NCI-H2107 treated with DMSO at 0.1 percent for 48 hours (cell line): ENCODE data around the gene GPR78.
"Not testable (repeated sequence)": the region's sequence is repeated elsewhere in the genome, so short reads cannot be mapped to it uniquely, and the experiment has no call there.

Source experiments
- DNase-seq: peaks from one replicate; lab custom pipeline; 2025; ENCODE audit not compliant: unreplicated experiment; lab: John Stamatoyannopoulos, UW

GPR78 gene

DNA sequence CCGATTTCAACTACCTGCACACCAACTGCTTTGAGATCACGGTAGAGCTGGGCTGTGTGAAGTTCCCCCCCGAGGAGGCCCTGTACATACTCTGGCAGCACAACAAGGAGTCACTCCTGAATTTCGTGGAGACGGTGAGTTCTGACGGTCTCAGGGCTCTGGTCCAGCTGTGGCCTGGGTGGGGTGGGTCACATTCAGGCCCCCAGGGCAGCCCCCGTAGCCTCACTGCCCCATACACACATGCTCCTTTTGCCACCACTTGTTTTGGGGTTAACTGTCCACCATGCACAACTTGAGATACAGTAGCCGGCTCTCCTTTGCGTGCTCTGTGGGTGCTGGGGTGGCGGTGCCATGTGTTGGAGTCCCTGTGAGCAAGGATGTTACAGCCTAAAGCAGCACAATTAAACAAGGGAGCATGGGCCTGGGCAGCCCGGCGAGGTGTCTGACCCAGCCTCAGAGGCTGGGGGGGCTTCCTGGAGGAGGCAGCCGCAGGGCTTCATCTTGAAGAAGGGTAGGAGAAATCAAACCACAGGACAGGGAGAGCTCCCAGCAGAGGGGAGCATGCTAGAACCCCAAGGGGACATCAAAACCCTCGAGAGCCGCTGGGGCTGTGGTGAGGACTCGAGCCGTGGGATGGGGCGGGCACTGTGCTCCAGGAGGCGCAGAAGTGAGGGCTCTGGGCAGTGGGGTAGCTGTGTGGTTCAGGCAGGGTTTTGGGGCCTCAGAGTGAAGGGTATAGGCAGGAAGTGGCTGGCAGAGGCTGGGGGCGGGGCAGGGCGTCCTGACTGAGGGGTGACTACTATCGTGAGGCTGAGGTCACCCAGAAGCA lies 34.4 kb downstream of the GPR78 start:
- no peak for DNase-seq

DNA sequence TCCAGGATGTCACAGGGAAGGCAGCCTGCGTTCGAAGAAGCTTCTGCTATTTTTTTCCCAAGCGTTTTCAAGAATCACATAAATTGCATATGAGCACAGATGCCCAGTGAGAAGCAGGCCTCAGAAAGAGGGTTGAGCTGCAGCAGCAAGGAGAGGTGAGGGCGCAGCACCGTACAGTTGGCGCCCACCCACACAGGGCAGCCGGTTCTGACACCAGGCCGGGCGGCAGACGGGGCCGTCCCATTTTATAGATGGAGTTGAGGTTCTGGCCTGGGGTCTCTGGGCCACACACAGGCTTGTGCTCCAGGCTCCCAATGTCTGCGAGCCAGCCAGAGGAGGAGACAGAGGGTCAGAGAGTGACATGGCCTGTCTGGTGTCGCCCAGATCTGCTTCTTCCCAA lies 35.2 kb downstream of the GPR78 start:
- no peak for DNase-seq

DNA sequence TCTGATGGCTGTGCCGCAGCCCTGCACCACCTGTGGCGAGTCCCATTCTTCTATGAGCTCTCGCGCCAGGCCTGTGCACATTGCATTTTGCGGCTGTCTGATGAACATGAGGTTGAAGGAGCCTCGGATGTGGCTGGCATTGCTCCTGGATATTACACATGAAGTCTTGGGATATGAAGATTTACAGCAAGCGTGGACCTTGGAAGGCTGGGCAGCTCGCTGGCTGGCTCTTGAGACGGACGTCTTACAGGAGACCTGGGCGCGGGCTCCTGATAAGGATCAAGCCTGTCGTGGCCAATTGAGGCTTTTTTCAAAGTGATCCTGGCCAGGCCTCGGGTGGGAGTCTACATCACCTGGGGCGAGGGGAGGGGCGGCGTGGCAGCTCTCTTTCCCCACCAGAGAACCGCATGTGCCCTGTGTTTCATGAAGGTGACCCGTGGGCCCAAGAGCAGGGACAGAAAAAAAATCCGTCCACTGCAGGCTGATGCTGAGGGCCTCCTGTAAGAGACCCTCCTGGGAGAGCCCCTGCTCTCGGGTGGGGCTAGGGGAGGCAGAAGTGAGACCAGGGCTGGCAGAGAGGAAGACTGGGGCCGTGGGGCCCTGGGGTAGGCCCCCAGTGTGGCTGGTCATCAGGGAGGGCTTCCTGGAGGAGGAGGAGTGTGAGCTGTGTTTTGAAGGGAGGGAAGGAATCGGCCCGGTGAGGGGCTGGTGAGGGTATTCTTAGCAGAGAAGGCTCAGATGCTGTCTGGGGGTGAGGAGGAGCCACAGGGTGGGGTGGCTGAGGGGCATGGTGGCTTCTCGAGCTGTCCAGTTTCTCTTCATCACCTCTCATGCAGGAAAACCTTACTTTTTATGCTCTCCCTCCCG lies 36.0 kb downstream of the GPR78 start:
- DNase-seq = no peak

DNA sequence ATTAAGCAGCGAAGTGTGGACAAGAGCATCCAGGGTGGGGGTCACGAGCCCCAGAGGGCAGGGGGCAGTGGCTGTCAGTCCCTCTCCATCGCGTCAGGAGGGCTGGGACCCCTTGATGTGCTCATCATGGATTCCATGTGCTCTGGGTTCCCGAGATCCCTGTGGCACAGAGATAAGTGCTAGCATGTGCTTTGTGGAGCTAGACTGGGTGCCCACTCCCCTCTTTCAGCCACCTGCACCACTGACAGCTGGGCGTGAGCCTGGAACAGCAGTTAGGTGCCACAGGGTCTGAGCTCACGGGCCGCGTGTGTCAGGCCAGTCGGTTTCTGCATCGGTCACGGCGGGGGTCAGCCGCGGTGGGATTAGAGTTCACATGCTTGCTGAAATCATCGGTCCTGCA lies 36.6 kb downstream of the GPR78 start:
- DNase-seq = no peak

DNA sequence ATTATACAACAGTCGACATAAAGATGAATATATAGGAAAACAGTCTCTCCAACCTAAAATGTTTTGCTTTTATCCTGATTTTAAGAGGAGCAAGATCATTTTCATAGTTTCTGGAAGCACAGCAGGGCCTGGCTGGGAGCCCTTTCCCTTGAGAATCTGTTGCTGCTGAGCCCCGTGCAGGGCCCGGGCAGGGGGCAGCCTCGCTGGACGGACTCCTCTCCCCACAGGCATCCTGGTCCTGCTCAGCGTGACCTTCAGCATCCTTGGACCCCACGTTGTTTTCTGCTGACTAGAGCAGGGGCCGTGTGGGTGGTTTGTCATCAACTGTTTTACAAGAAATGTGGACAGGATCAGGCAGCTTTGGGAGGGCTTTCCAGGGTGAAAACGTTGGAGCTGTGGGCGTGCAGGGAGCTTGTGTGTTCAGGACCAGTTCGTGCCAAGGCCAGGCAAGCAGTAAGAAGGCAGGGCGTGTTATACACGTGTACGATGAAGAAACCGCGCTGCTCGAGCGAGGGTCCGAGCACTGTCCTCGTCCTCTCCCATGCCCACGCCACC lies 37.4 kb downstream of the GPR78 start:
- DNase-seq = no peak

DNA sequence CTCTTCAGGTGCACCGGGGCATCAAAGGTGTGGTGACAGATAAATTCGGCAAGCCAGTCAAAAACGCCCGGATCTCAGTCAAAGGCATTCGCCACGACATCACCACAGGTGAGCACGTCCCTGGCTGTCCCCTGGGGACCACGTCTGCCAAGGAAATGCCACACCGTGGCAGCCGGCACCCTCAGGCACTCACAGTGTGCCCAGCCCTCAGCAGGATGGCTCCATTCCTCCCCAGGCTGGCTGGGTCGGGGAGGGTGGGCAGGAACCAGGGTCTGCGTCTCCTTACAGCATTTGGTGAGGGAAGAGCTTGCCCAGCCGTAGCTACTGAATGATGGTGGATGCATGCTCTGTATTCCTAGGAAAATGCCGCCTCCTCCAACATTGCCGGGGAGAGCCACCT lies 38.2 kb downstream of the GPR78 start:
- no peak for DNase-seq

DNA sequence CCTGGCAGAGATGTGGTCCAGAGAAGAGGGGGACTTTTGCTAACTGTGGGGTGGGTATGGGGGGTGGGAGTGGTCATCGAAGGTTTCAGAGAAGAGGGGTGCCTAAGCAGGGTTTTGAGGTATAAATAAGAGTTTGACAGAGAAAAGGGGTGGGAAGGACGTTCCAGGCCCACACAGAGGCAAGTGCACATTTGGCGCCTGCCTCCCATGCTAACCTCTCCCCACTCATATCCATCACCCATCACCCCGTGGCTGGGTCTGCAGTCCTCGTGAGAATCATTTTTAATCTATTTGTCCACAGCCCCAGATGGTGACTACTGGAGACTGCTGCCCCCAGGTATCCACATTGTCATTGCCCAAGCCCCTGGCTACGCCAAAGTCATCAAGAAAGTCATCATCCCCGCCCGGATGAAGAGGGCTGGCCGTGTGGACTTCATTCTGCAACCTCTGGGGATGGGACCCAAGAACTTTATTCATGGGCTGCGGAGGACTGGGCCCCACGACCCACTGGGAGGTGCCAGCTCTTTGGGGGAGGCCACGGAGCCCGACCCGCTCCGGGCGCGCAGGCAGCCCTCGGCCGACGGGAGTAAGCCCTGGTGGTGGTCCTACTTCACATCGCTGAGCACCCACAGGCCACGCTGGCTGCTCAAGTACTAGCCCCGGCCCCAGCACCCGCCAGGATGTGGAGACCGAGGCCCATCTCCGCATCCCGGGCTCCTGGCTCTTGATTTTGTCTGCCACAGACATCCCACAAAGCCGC lies 38.9 kb downstream of the GPR78 start:
- DNase-seq = no peak

DNA sequence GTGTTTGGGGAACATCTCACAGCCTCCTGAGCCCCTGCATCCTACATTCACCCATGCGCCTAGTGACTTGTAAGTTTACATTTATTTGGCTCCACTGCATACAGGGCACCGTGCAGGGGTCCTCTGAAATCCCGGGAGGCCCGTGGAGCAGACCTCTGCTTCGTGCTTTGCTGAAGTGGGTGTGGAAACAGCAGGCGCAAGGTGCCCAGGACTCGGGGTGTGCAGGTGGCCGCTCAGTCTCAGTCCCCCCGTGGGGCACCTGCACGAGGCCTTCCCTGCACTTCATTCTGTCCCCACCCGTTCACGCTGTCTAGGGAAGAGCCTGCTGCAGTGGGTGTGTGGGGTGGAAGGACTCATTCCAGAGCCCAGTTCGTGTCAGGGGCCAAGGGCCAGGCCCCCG lies 40.9 kb downstream of the GPR78 start:
- DNase-seq = not testable (repeated sequence)

DNA sequence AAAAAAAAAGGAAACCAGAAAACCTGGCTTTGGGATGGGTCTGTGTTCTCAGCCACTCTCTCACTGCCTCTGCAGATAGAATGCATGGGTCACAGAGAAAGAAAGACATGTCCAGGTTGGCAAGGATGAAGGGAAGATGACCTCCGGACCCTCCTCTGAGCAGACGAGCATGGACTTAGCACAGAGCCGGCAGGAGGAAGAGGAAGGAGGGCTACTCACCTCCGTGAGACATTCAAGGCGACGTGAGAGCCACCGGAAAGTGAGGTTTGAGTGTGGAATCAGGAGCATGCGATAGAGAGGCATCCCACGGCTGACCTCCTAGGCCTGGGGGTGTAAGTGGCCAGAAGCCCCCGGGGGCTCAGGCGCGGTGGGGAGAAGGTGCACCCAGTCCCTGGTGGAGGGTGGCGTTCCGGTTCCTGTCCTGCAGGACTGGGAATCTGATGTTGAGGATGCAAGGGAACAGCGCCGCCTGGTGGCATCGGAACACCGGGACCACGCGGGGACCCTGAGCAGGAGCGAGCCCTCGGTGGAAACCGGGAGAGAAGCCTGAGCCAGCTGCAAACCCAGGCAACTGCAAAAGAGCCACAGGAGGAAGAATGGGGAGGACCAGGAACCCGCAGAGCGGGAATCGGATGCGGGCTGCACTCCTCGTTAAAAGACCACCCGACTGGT lies 44.5 kb downstream of the GPR78 start:
- not testable (repeated sequence) for DNase-seq

DNA sequence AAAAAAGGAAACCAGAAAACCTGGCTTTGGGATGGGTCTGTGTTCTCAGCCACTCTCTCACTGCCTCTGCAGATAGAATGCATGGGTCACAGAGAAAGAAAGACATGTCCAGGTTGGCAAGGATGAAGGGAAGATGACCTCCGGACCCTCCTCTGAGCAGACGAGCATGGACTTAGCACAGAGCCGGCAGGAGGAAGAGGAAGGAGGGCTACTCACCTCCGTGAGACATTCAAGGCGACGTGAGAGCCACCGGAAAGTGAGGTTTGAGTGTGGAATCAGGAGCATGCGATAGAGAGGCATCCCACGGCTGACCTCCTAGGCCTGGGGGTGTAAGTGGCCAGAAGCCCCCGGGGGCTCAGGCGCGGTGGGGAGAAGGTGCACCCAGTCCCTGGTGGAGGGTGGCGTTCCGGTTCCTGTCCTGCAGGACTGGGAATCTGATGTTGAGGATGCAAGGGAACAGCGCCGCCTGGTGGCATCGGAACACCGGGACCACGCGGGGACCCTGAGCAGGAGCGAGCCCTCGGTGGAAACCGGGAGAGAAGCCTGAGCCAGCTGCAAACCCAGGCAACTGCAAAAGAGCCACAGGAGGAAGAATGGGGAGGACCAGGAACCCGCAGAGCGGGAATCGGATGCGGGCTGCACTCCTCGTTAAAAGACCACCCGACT lies 50.2 kb downstream of the GPR78 start:
- DNase-seq = not testable (repeated sequence)

DNA sequence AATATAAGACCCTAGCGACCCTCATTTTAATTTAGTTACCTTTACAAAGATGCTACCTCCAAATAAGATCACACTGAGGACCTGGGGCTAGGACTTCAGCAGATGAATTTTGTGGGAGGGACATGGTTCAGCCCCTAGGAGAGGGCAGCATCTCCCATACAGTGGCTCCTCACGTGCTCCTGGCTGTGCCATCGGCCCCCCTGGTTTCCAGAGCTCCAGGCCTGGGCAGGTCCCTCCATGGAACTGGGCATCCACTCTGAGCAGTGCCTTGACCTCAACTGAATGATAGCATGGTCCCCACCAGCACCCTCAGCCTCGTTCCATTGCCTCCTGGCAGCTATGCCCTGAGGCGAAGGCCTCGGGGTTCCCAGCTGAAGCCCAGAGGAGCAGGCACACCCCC lies 51.7 kb downstream of the GPR78 start:
- not testable (repeated sequence) for DNase-seq

DNA sequence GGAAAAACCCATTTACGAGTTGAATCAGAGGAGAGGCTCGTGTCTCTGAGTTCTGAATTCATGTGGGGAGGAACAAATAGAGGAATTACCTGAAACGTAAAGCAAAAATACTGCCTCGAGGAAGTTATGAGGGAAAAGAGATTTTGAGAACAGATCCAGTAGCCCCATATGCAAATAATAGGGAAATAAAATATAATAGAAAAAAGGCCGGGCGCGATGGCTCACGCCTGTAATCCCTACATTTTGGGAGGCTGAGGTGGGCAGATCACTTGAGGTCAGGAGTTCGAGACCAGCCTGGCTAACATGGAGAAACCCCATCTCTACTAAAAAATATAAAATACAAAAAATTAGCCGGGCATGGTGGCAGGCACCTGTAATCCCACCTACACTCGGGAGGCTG lies 54.6 kb downstream of the GPR78 start:
- DNase-seq = not testable (repeated sequence)

DNA sequence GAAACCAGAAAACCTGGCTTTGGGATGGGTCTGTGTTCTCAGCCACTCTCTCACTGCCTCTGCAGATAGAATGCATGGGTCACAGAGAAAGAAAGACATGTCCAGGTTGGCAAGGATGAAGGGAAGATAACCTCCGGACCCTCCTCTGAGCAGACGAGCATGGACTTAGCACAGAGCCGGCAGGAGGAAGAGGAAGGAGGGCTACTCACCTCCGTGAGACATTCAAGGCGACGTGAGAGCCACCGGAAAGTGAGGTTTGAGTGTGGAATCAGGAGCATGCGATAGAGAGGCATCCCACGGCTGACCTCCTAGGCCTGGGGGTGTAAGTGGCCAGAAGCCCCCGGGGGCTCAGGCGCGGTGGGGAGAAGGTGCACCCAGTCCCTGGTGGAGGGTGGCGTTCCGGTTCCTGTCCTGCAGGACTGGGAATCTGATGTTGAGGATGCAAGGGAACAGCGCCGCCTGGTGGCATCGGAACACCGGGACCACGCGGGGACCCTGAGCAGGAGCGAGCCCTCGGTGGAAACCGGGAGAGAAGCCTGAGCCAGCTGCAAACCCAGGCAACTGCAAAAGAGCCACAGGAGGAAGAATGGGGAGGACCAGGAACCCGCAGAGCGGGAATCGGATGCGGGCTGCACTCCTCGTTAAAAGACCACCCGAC lies 55.8 kb downstream of the GPR78 start:
- DNase-seq = not testable (repeated sequence)
